Mesendoderm (in vitro differentiated cells): ENCODE measurements around the gene KIAA1217.
A peak's percentile ranks its signal among the peaks of the same experiment; 100 is the strongest.

ENCODE experiments used
- DNase-seq: peaks from one replicate; pipeline ENCODE4 v3.0.0; 2013
- H2AK5ac ChIP-seq: 2 replicates; pipeline ENCODE4 v1.6.1; 2013; ENCODE audit warnings: low read length, inconsistent platforms
- H2BK120ac ChIP-seq: 2 replicates; pipeline ENCODE4 v1.6.1; 2013; ENCODE audit warnings: low read depth, mild to moderate bottlenecking, low read length, moderate library complexity, mixed read lengths
- H2BK15ac ChIP-seq: replicated peaks from 2 replicates; pipeline ENCODE4 v1.6.1; 2013; ENCODE audit warnings: low read depth, mild to moderate bottlenecking, moderate library complexity
- H2BK5ac ChIP-seq: 2 replicates; pipeline ENCODE4 v1.6.1; 2013; ENCODE audit warnings: low read length, inconsistent platforms
- H3K18ac ChIP-seq: 2 replicates; pipeline ENCODE4 v1.6.1; 2013; ENCODE audit warnings: mild to moderate bottlenecking, low read length, mixed read lengths
- H3K23ac ChIP-seq: one replicate; pipeline ENCODE4 v1.6.1; 2013; ENCODE audit warnings: low read length
- H3K27ac ChIP-seq: 2 replicates; pipeline ENCODE4 v1.5.1; 2013; ENCODE audit warnings: low read depth, mild to moderate bottlenecking, inconsistent platforms, low read length, moderate library complexity
- H3K27me3 ChIP-seq: 2 replicates; pipeline ENCODE4 v1.6.1; 2013; ENCODE audit warnings: low read length, control low read depth, mild to moderate bottlenecking, inconsistent platforms; ENCODE audit not compliant: insufficient read depth, poor library complexity
- H3K36me3 ChIP-seq: 2 replicates; pipeline ENCODE4 v1.6.1; 2013; ENCODE audit warnings: low read length, inconsistent platforms; ENCODE audit not compliant: control insufficient read depth, insufficient read depth
- H3K4ac ChIP-seq: one replicate; pipeline ENCODE4 v1.6.1; 2013; ENCODE audit warnings: low read depth, mild to moderate bottlenecking, low read length, moderate library complexity
- H3K4me1 ChIP-seq: 2 replicates; pipeline ENCODE4 v1.6.1; 2013; ENCODE audit warnings: low read depth, low read length, inconsistent platforms; ENCODE audit not compliant: control insufficient read depth
- H3K4me2 ChIP-seq: 2 replicates; pipeline ENCODE4 v1.6.1; 2013; ENCODE audit warnings: low read length
- H3K4me3 ChIP-seq: 2 replicates; pipeline ENCODE4 v1.5.1; 2013; ENCODE audit warnings: mild to moderate bottlenecking, low read length
- H3K56ac ChIP-seq: one replicate; pipeline ENCODE4 v1.6.1; 2013; ENCODE audit warnings: low read length
- H3K79me1 ChIP-seq: 2 replicates; pipeline ENCODE4 v1.6.1; 2013; ENCODE audit warnings: low read length, inconsistent platforms
- H3K79me2 ChIP-seq: 2 replicates; pipeline ENCODE4 v1.6.1; 2013; ENCODE audit warnings: mild to moderate bottlenecking, low read length; ENCODE audit not compliant: control insufficient read depth, insufficient read depth
- H3K9ac ChIP-seq: 2 replicates; pipeline ENCODE4 v1.6.1; 2013; ENCODE audit warnings: low read length, inconsistent platforms
- H4K5ac ChIP-seq: one replicate; pipeline ENCODE4 v1.6.1; 2013; ENCODE audit warnings: low read length
- H4K8ac ChIP-seq: one replicate; pipeline ENCODE4 v1.6.1; 2013; ENCODE audit warnings: low read depth, mild to moderate bottlenecking, control low read depth, low read length, moderate library complexity
- WGBS: extraction: QIAGEN DNeasy Blood & Tissue Kit; methylation state at CpG from one replicate; pipeline ENCODE4 v1.1.7; 2013; ENCODE audit warnings: low lambda C conversion rate, missing lambda C conversion rate; ENCODE audit not compliant: insufficient coverage; ENCODE audit errors: extremely low coverage; 5-methylcytosine and 5-hydroxymethylcytosine counted together

Gene KIAA1217

GRCh38 chr10:24394461-24395190 is 185.7 kb downstream of the KIAA1217 start:
- no peak overlapping the region for H4K8ac ChIP-seq
- H3K27ac ChIP-seq: no peak overlapping the region
- H4K5ac ChIP-seq: no peak overlapping the region
- no peaks in the 10 kb centered on the region for H3K79me2 ChIP-seq
- no peaks in the 10 kb centered on the region for H3K27me3 ChIP-seq
- no peak overlapping the region for H2BK120ac ChIP-seq
- H3K4me1 ChIP-seq: no peaks in the 10 kb centered on the region
- no peak overlapping the region for H2BK15ac ChIP-seq
- no peak overlapping the region for H3K56ac ChIP-seq
- H2BK5ac ChIP-seq: no peak overlapping the region
- no peak overlapping the region for H2AK5ac ChIP-seq
- no peak overlapping the region for H3K9ac ChIP-seq
- H3K4me3 ChIP-seq: no peak overlapping the region
- no peak overlapping the region for H3K18ac ChIP-seq
- no peak for DNase-seq
- H3K4me2 ChIP-seq: no peak overlapping the region
- no peak overlapping the region for H3K23ac ChIP-seq
- no peaks in the 10 kb centered on the region for H3K36me3 ChIP-seq
- no CpG with 5 or more reads among the region's 9 CpGs for WGBS
- H3K79me1 ChIP-seq: no peaks in the 10 kb centered on the region
- H3K4ac ChIP-seq: no peak overlapping the region

GRCh38 chr10:24396396-24396795 is 187.5 kb downstream of the KIAA1217 start:
- Histone ChIP-seq H2BK5ac (no peak overlapping the region), H3K79me1 (no peaks in the 10 kb centered on the region), H2BK120ac (no peak overlapping the region), H4K5ac (no peak overlapping the region), H3K27me3 (no peaks in the 10 kb centered on the region), H3K79me2 (no peaks in the 10 kb centered on the region), H3K27ac (no peak overlapping the region), H3K18ac (no peak overlapping the region), H3K56ac (no peak overlapping the region), H3K4me3 (no peak overlapping the region), H2AK5ac (no peak overlapping the region), H3K36me3 (no peaks in the 10 kb centered on the region), H4K8ac (no peak overlapping the region), H2BK15ac (no peak overlapping the region), H3K23ac (no peak overlapping the region), H3K9ac (no peak overlapping the region), H3K4me1 (no peaks in the 10 kb centered on the region), H3K4me2 (no peak overlapping the region), H3K4ac (no peak overlapping the region)
- WGBS: 100% methylated on average over 1 of the region's 4 CpGs
- DNase-seq: peak; percentile 40

- no peak overlapping the region for H3K4ac ChIP-seq
- no peak overlapping the region for H3K23ac ChIP-seq
- no peak overlapping the region for H3K4me2 ChIP-seq
- no peaks in the 10 kb centered on the region for H3K79me1 ChIP-seq
- H3K27me3 ChIP-seq: no peaks in the 10 kb centered on the region
- H3K36me3 ChIP-seq: no peaks in the 10 kb centered on the region
- no peak overlapping the region for H2BK120ac ChIP-seq
- H4K5ac ChIP-seq: no peak overlapping the region
- H2BK15ac ChIP-seq: no peak overlapping the region
- no peaks in the 10 kb centered on the region for H3K79me2 ChIP-seq
- H4K8ac ChIP-seq: no peak overlapping the region
- no peak overlapping the region for H3K27ac ChIP-seq
- no CpG with 5 or more reads among the region's 2 CpGs for WGBS
- H2BK5ac ChIP-seq: no peak overlapping the region
- H3K9ac ChIP-seq: no peak overlapping the region
- no peak overlapping the region for H3K56ac ChIP-seq
- no peak overlapping the region for H2AK5ac ChIP-seq
- H3K18ac ChIP-seq: no peak overlapping the region
- DNase-seq: no peak
- H3K4me1 ChIP-seq: no peaks in the 10 kb centered on the region
- H3K4me3 ChIP-seq: no peak overlapping the region
These were observed 188.7 kb downstream of the KIAA1217 start for GRCh38 chr10:24397662-24398061.

GRCh38 chr10:24404567-24404966 is 195.6 kb downstream of the KIAA1217 start:
- Histone ChIP-seq H2BK5ac (no peak overlapping the region), H2AK5ac (no peak overlapping the region), H2BK15ac (no peak overlapping the region), H3K27ac (no peak overlapping the region), H3K4me1 (no peaks in the 10 kb centered on the region), H3K18ac (no peak overlapping the region), H3K23ac (no peak overlapping the region), H2BK120ac (no peak overlapping the region), H3K79me2 (no peaks in the 10 kb centered on the region), H3K79me1 (no peaks in the 10 kb centered on the region), H4K5ac (no peak overlapping the region), H3K56ac (no peak overlapping the region), H4K8ac (no peak overlapping the region), H3K36me3 (no peaks in the 10 kb centered on the region), H3K9ac (no peak overlapping the region), H3K27me3 (no peaks in the 10 kb centered on the region), H3K4ac (no peak overlapping the region), H3K4me3 (no peak overlapping the region), H3K4me2 (no peak overlapping the region)
- DNase-seq: no peak
- no CpG with 5 or more reads among the region's 3 CpGs for WGBS

- H3K4ac ChIP-seq: no peak overlapping the region
- H3K18ac ChIP-seq: no peak overlapping the region
- no peak overlapping the region for H4K8ac ChIP-seq
- H2BK15ac ChIP-seq: no peak overlapping the region
- no peak overlapping the region for H2AK5ac ChIP-seq
- no peaks in the 10 kb centered on the region for H3K79me1 ChIP-seq
- no peak overlapping the region for H4K5ac ChIP-seq
- no peak overlapping the region for H3K27ac ChIP-seq
- H3K4me2 ChIP-seq: no peak overlapping the region
- H3K9ac ChIP-seq: no peak overlapping the region
- H3K36me3 ChIP-seq: no peaks in the 10 kb centered on the region
- H3K4me1 ChIP-seq: no peaks in the 10 kb centered on the region
- no peak overlapping the region for H3K56ac ChIP-seq
- H3K4me3 ChIP-seq: no peak overlapping the region
- no peak for DNase-seq
- WGBS: no CpG with 5 or more reads among the region's 1 CpG
- H3K27me3 ChIP-seq: no peaks in the 10 kb centered on the region
- H2BK120ac ChIP-seq: no peak overlapping the region
- no peaks in the 10 kb centered on the region for H3K79me2 ChIP-seq
- no peak overlapping the region for H3K23ac ChIP-seq
- no peak overlapping the region for H2BK5ac ChIP-seq
These were observed 196.7 kb downstream of the KIAA1217 start for GRCh38 chr10:24405635-24406034.
